ENCODE results near the gene PAPOLA.
"Not testable (repeated sequence)": the region's sequence is repeated elsewhere in the genome, so short reads cannot be mapped to it uniquely, and the experiment has no call there.

PAPOLA gene

GRCh38 chr14:96503306-96503679, 1.1 kb downstream of the PAPOLA start:
- no peak for DNase-seq

DNA sequence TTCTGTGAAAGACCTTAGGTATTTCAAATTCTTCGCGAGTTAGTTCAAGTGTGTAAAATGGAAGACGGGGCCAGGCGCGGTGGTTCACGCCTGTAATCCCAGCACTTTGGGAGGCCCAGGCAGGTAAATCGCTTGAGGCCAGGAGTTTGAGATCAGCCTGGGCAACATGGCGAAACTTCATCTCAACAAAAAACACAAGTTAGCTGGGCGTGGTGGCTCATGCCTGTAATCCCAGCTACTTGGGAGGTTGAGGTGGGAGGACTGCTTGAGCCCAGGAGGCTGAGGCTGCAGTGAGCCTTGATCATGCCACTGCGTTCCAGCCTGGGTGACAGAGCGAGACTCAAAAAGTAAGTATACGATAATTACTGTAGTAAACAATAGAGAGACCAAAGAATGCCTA, 2.2 kb downstream of the PAPOLA start:
- not testable (repeated sequence) for DNase-seq

DNA sequence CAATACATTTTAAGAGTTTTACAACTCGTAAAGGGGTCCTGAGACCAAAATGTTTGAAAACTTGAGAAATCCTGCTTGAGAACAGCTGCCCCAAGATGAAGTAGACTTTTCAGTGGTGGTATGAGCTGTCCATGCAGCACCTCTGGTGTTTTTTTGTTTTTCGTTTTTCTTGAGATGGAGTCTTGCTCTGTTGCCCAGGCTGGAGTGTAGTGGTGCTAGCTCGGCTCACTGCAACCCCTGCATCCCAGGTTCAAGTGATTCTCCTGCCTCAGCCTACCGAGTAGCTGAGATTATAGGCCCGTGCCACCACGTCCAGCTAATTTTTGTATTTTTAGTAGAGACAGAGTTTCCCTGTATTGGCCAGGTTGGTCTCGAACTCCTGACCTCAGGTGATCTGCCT, 5.5 kb downstream of the PAPOLA start:
- no peak for DNase-seq

- DNase-seq = no peak
These were observed 6.7 kb downstream of the PAPOLA start for GRCh38 chr14:96508900-96509299.

DNA sequence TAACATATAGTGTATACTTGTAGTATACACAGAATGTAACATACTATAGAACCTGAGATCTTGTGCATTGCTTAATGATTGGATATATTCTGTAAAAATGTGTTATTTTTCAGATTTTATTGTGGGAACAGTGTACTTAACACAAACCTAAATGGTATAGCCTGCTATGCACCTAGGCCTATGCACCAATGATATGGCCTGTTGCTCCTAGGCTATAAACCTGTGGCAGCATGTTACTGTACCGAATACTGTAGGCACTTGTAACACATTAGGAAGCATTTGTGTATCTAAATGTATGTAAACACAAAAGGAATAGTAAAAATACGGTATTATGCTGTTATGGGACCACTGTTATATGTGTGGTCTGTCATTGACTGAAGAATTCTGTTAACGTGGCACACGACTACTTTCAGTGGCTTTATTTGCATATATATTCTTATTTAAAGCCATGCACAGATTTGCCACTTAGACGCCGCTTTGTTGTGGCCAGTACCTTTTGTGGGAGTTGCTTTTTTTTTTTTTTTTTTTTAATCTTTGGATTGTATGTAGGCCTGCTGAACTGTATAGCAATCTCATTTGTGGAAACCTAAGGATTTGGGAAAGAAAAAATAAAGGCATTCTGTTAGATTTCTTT, 7.4 kb downstream of the PAPOLA start:
- DNase-seq = no peak

DNA sequence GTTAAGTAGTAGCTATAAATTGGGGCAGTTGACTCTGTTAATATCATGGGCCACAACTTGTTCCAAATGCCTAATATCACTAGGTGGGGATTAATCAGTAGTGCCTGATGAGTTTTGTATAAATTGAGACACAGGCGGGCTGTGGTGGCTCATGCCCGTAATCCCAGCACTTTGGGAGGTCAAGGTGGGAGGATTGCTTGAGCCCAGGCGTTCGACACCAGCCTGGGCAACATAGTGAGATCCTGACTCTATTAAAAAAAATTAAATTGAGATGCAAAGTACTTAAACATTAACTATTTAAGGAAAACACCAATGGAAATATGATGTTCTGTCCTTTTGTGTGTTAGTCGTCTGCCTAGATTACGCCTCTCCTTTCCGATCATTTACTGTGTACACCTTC, 9.0 kb downstream of the PAPOLA start:
- no peak for DNase-seq

GRCh38 chr14:96511667-96512066, 9.5 kb downstream of the PAPOLA start:
- no peak for DNase-seq

DNA sequence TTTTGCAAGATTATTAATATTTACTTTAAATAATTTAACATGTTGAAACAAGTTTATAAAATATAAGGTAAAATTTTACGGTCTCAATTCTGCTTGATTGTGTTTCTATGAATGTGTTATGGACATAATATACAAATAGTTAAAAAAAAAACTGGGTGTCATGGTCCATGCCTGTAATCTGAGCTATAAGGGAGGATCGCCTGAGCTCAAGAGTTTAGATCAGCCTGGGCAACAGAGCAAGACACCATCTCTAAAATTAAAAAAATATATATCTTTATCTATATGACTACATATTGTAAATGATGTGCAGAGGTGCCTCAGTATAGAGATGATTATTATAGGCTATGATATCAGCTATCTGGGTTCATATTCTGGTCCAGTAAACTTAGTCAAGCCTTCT, 9.9 kb downstream of the PAPOLA start:
- DNase-seq = no peak

DNA sequence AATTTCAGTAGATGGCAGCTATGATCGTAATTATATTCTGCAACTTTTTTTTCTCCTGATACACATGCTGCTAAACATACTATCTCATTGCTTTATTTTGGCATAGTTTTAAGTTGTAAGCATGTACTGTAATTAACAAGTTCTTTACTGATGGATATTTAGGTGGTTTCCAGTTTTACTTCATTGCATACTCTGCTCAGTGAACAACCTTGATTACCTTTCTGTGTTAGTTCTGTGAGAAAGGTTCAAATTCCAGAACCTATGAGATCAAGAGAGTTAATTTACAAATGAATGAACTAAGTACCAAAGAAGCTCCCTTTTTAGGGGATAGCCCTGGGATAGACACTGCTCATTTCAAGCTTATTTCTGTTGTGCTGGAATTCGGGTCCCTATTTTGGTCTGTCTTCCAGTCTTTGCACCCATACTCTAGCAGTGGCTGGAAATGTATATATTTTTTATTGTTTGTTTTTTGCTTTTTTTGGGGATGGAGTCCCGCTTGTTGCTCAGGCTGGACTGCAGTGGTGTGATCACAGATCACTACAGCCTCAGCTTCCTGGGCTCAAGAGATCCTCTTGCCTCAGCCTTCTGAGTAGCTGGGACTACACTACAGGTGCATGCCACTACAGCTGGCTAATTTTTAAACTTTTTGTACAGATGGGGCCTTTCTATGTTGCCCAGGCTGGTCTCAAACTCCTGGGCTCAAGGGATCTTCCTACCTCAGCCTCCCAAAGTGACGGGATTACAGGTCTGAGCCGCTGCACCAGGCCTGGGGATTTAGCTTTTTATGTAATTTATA, 10.6 kb downstream of the PAPOLA start:
- no peak for DNase-seq

DNA sequence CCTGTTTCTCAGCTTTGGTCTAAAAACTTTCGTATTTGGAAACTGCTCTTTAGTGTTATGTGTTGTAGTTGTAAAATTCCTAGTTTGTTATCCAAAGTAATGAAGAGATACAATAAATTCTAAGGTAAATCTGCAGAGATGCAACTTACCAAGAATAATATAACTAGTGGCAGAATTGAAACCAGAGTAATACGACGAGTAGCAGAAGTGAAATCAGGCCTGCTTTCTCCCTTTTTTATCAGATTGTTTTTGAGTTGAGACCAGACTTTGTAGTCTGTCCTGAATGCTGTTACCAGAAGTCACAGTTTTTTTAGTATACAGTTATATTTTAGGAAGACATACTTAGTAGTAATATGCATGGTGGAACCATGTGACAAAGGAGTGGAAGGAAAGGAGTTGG, 12.5 kb downstream of the PAPOLA start:
- no peak for DNase-seq

DNA sequence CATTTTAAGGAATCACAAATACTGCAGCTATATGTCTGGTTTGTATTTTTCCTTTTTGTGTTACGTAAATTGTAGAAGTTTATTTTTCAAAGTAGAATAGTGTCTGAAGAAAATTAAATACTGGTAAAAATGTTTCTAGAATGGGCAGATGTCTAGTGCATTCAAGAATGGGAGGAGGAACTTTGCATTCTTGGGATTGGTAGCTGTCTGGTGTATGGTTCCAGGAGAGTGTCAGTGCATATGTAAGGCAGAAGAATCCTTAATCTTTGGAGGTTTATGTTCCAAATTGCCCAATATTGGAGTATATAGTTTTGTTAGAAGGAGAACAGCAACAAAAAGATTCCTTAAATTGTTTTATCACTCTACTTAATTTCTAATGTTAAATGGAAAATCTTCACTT, 13.5 kb downstream of the PAPOLA start:
- no peak for DNase-seq

- no peak for DNase-seq
These were observed 14.2 kb downstream of the PAPOLA start for GRCh38 chr14:96516351-96516750.

DNA sequence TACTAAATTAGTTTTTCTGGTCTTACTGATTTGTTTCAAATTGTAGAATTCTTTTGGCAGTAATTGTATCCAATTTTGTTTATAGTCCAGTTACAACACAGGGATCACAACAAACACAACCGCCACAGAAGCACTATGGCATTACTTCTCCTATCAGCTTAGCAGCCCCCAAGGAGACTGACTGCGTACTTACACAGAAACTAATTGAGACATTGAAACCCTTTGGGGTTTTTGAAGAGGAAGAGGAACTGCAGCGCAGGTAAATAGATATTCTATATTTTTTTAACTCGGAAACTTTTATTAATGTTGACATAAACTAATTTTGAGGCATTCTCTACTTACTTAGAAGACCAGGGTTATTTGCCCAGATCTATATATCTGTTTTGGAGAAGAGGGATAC, 17.8 kb downstream of the PAPOLA start:
- DNase-seq = no peak

DNA sequence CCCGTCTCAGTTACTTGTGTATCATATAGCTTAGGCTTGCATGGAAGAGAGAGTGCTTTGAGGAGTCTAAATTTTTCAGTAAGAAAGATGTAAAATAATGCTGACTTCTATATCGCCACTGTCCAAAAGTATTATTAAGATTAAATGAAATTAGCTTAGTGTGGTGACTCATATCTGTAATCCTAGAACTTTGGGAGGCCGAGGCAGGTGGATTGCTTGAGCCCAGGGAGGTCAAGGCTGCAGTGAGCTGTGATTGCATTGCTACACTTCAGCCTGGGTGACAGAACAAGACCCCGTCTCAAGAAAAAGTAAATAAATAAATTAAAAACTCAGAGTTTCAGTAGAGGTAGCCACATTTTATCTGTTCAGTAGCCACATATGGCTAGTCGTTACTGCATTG, 23.3 kb downstream of the PAPOLA start:
- DNase-seq = no peak

DNA sequence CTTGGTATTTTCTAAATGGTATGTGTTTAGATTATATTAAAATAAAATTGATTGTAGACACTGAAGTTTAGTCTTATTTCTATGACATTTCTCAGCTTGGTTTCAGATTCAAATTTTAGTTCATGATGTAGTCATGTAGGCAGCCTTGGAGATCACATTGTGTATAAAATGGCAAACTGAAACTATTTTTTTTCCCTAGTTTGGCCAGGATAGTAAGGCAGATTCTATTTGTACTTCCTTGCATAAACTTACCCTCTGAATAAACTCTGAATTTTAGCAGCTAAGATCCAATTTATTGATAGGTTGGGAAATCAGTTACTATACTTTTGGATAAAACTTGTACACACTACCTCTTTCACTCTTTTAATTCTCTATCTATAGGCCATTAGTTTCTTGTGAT, 30.4 kb downstream of the PAPOLA start:
- DNase-seq = no peak

DNA sequence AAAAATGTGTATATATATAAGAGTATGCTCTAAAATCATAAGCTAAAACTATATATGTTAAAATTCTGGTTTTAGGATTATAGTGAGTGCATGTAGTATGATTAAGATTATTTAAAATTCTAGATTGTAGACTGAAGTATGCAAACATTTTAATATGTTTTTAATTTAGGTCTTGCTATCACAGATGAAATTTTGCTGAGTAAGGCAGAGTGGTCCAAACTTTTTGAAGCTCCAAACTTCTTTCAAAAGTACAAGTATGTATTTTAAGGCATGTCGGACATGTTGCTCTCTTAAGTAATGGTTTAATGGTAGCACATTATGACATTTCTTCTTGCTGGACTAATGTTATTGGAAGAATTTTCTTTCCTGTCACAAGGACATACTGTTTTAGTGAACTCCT, 34.6 kb downstream of the PAPOLA start:
- no peak for DNase-seq

DNA sequence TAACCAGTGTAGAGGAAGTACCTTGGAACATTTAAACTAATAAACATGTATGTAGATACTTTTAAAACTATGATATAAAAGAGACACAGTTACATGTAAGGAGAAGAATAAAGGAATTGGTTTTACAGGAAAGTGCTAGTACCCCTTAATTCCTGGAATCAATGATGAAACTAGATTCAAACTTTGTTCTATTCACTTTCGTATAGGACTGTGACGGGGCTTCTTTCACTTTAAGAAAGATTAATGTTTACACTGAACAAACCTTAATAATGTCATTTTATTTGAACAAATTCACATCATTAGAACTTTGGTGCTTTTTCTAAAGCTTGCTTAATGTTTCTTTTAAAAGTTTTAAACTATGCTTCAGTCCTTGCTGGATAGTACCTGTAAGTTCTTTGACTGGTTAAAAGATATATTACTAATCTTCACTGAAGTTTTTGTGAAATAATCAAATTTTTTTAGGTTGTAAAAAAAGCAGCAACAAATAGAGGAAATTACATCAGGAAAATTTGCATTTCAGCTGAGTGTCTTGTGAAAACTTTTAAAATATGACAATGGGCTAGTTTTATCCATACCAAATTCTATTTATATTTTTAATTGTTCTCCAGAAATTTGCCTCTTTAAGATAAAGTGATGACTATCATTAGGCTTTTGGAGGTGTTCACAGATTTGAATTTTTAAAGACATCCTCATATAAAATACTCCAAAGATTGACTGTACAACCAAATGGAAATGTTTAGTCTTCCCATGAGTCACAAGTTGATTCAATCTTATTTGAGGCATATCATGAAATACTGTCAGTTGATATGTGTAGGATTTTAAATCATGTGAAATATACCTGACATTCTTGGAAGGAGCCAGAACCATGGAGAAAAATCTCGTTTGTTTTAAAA, 36.2 kb downstream of the PAPOLA start:
- no peak for DNase-seq

- no peak for DNase-seq
These were observed 36.8 kb downstream of the PAPOLA start for GRCh38 chr14:96538990-96539317.

GRCh38 chr14:96554315-96554910, 52.2 kb downstream of the PAPOLA start:
- no peak for DNase-seq

GRCh38 chr14:96559571-96559970, 57.4 kb downstream of the PAPOLA start:
- no peak for DNase-seq

- DNase-seq = no peak
These were observed 62.2 kb downstream of the PAPOLA start for GRCh38 chr14:96564389-96564788.

DNA sequence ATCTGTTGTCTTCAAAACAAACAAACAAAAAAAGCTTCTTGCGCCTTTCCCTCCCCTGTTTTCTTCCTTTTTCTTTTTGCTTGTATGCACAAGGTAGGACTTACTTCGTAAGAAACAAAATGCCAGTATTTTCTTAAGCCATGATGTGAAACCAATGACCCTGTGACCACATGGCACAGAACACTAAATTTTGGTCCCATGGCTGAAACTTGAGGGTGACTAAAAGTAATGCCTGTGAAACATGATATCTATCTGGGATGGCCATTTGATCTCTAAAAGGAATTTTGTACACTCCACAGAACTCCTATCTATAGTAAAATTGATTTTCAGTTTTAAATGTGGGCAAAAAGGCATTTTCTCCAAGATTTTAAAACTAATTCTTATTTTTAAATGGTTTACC, 63.6 kb downstream of the PAPOLA start:
- no peak for DNase-seq

- DNase-seq = peak; percentile 34
These were observed 65.2 kb downstream of the PAPOLA start for GRCh38 chr14:96567289-96567899.

Measured in CD4-positive, alpha-beta T cell treated with Interleukin-12 subunit alpha and Interleukin-12 subunit beta, for 1 hour (primary cell).